GM23248 (cell line): ENCODE measurements around the gene ACTL6B. TPM values are rescaled to one million over a fixed set of nuclear protein-coding genes. Genes with fewer than 3 reads are reported as not detected.

Experiments
- DNase-seq: peaks from one replicate; pipeline ENCODE4 v3.0.0-alpha.2; 2015
- H2AFZ ChIP-seq: fragments of 200-600 bp; sonication (generic); 2 replicates; pipeline ENCODE4 v1.6.1; 2016; ENCODE audit warnings: antibody characterized with exemption
- H3F3A ChIP-seq: fragments of 200-600 bp; sonication (generic); 2 replicates; pipeline ENCODE4 v1.6.1; 2016; ENCODE audit warnings: mild to moderate bottlenecking, antibody characterized with exemption, mixed run types; ENCODE audit not compliant: insufficient read depth
- H3K27ac ChIP-seq: fragments of 200-600 bp; sonication (generic); 2 replicates; pipeline ENCODE4 v1.5.1; 2016; ENCODE audit warnings: mild to moderate bottlenecking
- H3K27me3 ChIP-seq: fragments of 200-600 bp; sonication (generic); replicated peaks from 2 replicates; pipeline ENCODE4 v1.6.1; 2016; ENCODE audit warnings: mild to moderate bottlenecking; ENCODE audit not compliant: insufficient read depth
- H3K36me3 ChIP-seq: fragments of 200-600 bp; sonication (generic); 2 replicates; pipeline ENCODE4 v1.6.1; 2016; ENCODE audit warnings: low read depth, mild to moderate bottlenecking
- H3K4me1 ChIP-seq: fragments of 200-600 bp; sonication (generic); 2 replicates; pipeline ENCODE4 v1.6.1; 2016; ENCODE audit warnings: mild to moderate bottlenecking; ENCODE audit not compliant: insufficient read depth
- H3K4me2 ChIP-seq: fragments of 200-600 bp; sonication (generic); one replicate; pipeline ENCODE4 v1.6.1; 2016; ENCODE audit warnings: mild to moderate bottlenecking; ENCODE audit not compliant: unreplicated experiment
- H3K4me3 ChIP-seq: fragments of 200-600 bp; sonication (generic); 2 replicates; pipeline ENCODE4 v1.5.1; 2016; ENCODE audit warnings: mild to moderate bottlenecking
- H3K79me2 ChIP-seq: fragments of 200-600 bp; sonication (generic); 2 replicates; pipeline ENCODE4 v1.6.1; 2016; ENCODE audit warnings: mild to moderate bottlenecking; ENCODE audit not compliant: insufficient read depth
- H3K9ac ChIP-seq: fragments of 200-600 bp; sonication (generic); 2 replicates; pipeline ENCODE4 v1.6.1; 2016; ENCODE audit warnings: mild to moderate bottlenecking
- H3K9me2 ChIP-seq: fragments of 200-600 bp; sonication (generic); 2 replicates; pipeline ENCODE4 v1.6.1; 2016; ENCODE audit warnings: mixed run types, mild to moderate bottlenecking, moderate library complexity; ENCODE audit not compliant: insufficient read depth
- H3K9me3 ChIP-seq: fragments of 200-600 bp; sonication (generic); one replicate; pipeline ENCODE4 v1.6.1; 2017; ENCODE audit warnings: low read depth
- H4K20me1 ChIP-seq: fragments of 200-600 bp; sonication (generic); 2 replicates; pipeline ENCODE4 v1.6.0; 2016; ENCODE audit not compliant: insufficient read depth
- EZH2 ChIP-seq: fragments of 200-600 bp; sonication (generic); IDR thresholded peaks from 2 replicates; pipeline ENCODE4 v1.6.1; 2018; ENCODE audit warnings: antibody characterized with exemption, mild to moderate bottlenecking; ENCODE audit not compliant: insufficient read depth, poor library complexity, severe bottlenecking
- EZH2phosphoT487 ChIP-seq: fragments of 200-600 bp; sonication (generic); IDR thresholded peaks from 2 replicates; pipeline ENCODE4 v1.6.1; 2018; ENCODE audit warnings: antibody characterized with exemption, moderate library complexity, mild to moderate bottlenecking, low read depth; ENCODE audit not compliant: insufficient read depth
- WGBS, 2 experiments: methylation state at CpG; one replicate each; pipeline ENCODE4 v1.1.6; 2015 to 2017; ENCODE audit warnings: low lambda C conversion rate in 2 of 2, low coverage in 1 of 2; ENCODE audit errors: missing lambda C conversion rate in 2 of 2; 5-methylcytosine and 5-hydroxymethylcytosine counted together
- in situ Hi-C: fragments of 300-500 bp; cut with MboI; formaldehyde crosslinking; loops from 2 replicates; pipeline ENCODE4 v1.15.0; 2020
- polyA plus RNA-seq: library from polyadenylated mRNA; unstranded; fragments of >200 nt; fragmentation: Nextera tagmentation; extraction: Ambion mirVana; gene quantifications from 2 replicates; pipeline ENCODE4 v1.2.1, GENCODE V29; 2016
- total RNA-seq: library from RNA; depleted of rRNA; stranded (reverse); fragments of >200 nt; shearing (Covaris generic); gene quantifications from 2 replicates; pipeline ENCODE4 v1.2.3, GENCODE V29; 2014

ACTL6B gene
- total and polyA plus RNA-seq, 2 experiments from 2014 or later, result not detected

- no peak overlapping the region for H3K27ac ChIP-seq
- peaks cover 19% of the 10 kb centered on the region for H3F3A ChIP-seq
- no peaks in the 10 kb centered on the region for H3K36me3 ChIP-seq
- in situ Hi-C loops, result loop anchor here (10.0 kb wide), 1 partner anchor 221 kb away; the partner anchor contains the start of gene TSC22D4
- H3K79me2 ChIP-seq, result peaks cover 26% of the 10 kb centered on the region
- WGBS, 2 experiments, result 81 to 82% methylated on average over 6 of the region's 6 CpGs
- peaks cover 10% of the 10 kb centered on the region for H3K4me1 ChIP-seq
- H3K27me3 ChIP-seq, result no peaks in the 10 kb centered on the region; the same call in 1 of the 2 replicates
- H3K4me2 ChIP-seq, result no peak overlapping the region
- H3K4me3 ChIP-seq, result no peak overlapping the region
- 0 out of 2 replicates have a peak, but pooled peaks cover under 1% of the 10 kb centered on the region for H4K20me1 ChIP-seq
- no peak overlapping the region for H3K9ac ChIP-seq
- no peak for TF ChIP-seq EZH2phosphoT487
- no peak for TF ChIP-seq EZH2
- DNase-seq, result no peak
- no peak overlapping the region for H2AFZ ChIP-seq
- no peaks in the 10 kb centered on the region for H3K9me3 ChIP-seq
- H3K9me2 ChIP-seq, result no peaks in the 10 kb centered on the region
Observed at GRCh38 chr7:100696123-100696521, 39.9 kb upstream of the ACTL6B start.

DNA sequence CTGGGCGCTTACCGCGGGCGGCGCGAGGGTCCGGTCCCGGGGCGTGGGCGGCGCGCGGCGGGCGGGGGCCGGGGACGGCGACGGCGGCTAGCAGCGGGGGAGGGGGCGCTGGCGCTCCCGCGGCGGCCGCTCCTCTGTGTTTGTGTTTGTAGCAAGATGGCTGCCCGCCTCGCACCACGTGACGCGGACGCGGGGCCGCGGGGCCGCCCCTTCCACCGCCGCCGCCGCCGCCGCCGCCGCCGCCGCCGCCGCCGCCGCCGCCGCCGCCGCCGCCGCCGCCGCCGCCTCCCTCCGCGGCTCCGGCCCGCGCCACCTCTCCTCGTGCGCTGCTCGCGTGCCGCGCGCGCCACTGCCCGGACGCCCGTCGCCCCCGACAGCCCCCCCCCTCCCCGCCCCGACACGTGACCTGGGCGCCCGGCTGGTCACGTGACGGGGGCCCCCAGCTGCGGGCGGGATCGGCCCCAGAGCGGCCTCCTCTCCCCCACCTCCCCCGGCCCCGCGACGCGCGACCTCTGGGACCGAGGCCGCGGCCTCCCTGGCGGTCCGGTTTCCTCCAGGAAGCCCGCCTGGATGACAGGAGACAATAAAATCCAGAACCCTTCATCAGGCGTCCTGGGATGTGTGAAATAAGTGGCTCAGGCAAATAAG lies 38.0 kb upstream of the ACTL6B start, which contains the start of gene GIGYF1:
Gene GIGYF1 (minus strand): TSS at position 153 of the 648 bp plus-strand sequence. CDS start 6,012 bp downstream, outside the sequence.
- Histone ChIP-seq H3K9ac (peak within 1 kb of the TSS; percentile 91), H3K4me2 (peak within 1 kb of the TSS; percentile 96), H3K4me1 (peaks cover 10% of the 10 kb centered on the region), H3F3A (peaks cover 19% of the 10 kb centered on the region), H3K79me2 (peaks cover 44% of the 10 kb centered on the region), H3K36me3 (no peaks in the 10 kb centered on the region), H3K9me3 (no peaks in the 10 kb centered on the region), H3K27ac (peak within 1 kb of the TSS; percentile 27; the same call in 1 of the 2 replicates), H3K27me3 (no peaks in the 10 kb centered on the region), H2AFZ (peak within 1 kb of the TSS; percentile 92), H3K4me3 (peak within 1 kb of the TSS; percentile 89), H4K20me1 (peaks cover 6% of the 10 kb centered on the region; the same call in 1 of the 2 replicates), H3K9me2 (no peaks in the 10 kb centered on the region)
- in situ Hi-C loops, result loop anchor here (10.0 kb wide), 1 partner anchor 219 kb away; the partner anchor contains the start of gene TSC22D4
- no peak for TF ChIP-seq EZH2
- TF ChIP-seq EZH2phosphoT487, result no peak
- WGBS, 2 experiments, result 0 to 2% methylated on average over 5 to 47 of the region's 102 CpGs
- DNase-seq, result peak; percentile 84

GRCh38 chr7:100693312-100694097 lies 37.3 kb upstream of the ACTL6B start:
- H3K9me2 ChIP-seq, result no peaks in the 10 kb centered on the region
- H3K4me1 ChIP-seq, result peaks cover 10% of the 10 kb centered on the region
- TF ChIP-seq EZH2, result no peak
- no peak for TF ChIP-seq EZH2phosphoT487
- H4K20me1 ChIP-seq, result peaks cover 6% of the 10 kb centered on the region; the same call in 1 of the 2 replicates
- peak; percentile 52 for DNase-seq
- H3K27me3 ChIP-seq, result no peaks in the 10 kb centered on the region
- H3K9me3 ChIP-seq, result no peaks in the 10 kb centered on the region
- H3K4me2 ChIP-seq, result peak overlapping the region; percentile 96
- peak overlapping the region; percentile 89 for H3K4me3 ChIP-seq
- H3F3A ChIP-seq, result peaks cover 19% of the 10 kb centered on the region
- H2AFZ ChIP-seq, result peak overlapping the region; percentile 51
- no peaks in the 10 kb centered on the region for H3K36me3 ChIP-seq
- peak overlapping the region; percentile 91 for H3K9ac ChIP-seq
- peak overlapping the region; percentile 27; the same call in 1 of the 2 replicates for H3K27ac ChIP-seq
- WGBS, 2 experiments, result 1 to 3% methylated on average over 38 to 45 of the region's 81 CpGs
- H3K79me2 ChIP-seq, result peaks cover 52% of the 10 kb centered on the region
- in situ Hi-C loops, result loop anchor here (10.0 kb wide), 1 partner anchor 219 kb away; the partner anchor contains the start of gene TSC22D4

DNA sequence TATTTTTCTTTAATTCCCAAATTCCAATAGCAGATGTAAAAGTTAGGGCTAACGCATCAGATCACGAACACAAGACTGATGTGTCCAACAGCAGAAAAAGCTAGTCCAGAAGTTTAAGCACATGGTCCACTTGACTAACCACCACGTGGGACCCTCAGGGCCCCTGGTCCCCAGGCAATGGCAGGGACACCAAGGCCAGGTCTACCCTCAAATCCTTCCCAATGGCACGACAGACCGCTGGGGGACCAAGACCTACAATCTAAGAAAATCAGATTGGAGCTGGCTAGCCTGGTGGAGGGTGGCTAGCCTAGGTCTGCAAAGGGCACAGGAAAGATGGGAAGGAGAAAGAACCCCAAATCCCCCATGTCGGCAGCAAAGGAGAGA lies 36.3 kb upstream of the ACTL6B start:
- peaks cover 17% of the 10 kb centered on the region for H3K4me1 ChIP-seq
- no peaks in the 10 kb centered on the region for H3K36me3 ChIP-seq
- H4K20me1 ChIP-seq, result peaks cover 6% of the 10 kb centered on the region; the same call in 1 of the 2 replicates
- no peak overlapping the region for H3K27ac ChIP-seq
- no peak overlapping the region for H2AFZ ChIP-seq
- peaks cover 60% of the 10 kb centered on the region for H3K79me2 ChIP-seq
- H3K9me2 ChIP-seq, result no peaks in the 10 kb centered on the region
- H3K4me3 ChIP-seq, result peak overlapping the region; percentile 89
- H3K9me3 ChIP-seq, result no peaks in the 10 kb centered on the region
- peak overlapping the region; percentile 91 for H3K9ac ChIP-seq
- no peaks in the 10 kb centered on the region for H3K27me3 ChIP-seq
- peak overlapping the region; percentile 96 for H3K4me2 ChIP-seq
- in situ Hi-C loops, result loop anchor here (10.0 kb wide), 1 partner anchor 218 kb away; the partner anchor contains the start of gene TSC22D4
- DNase-seq, result no peak
- peaks cover 19% of the 10 kb centered on the region for H3F3A ChIP-seq
- 28 to 31% methylated on average over 6 of the region's 6 CpGs for WGBS, 2 experiments
- no peak for TF ChIP-seq EZH2
- TF ChIP-seq EZH2phosphoT487, result no peak
